IMR-90 (cell line): ENCODE results near the gene RFPL4A. TPM values are rescaled to one million over a fixed set of nuclear protein-coding genes. Genes with fewer than 3 reads are reported as not detected.

Experiments used
- ATAC-seq: fragments of 200-7000 bp; cut with Tn5 transposase; 2 replicates; pipeline ENCODE4 v1.9.1; 2020; ENCODE audit warnings: low read depth, mild to moderate bottlenecking, moderate library complexity
- BruUV-seq: library from RNA; stranded (reverse); fragments of 400-500 nt; replicated peaks from 2 replicates; lab custom pipeline; 2021; lab: Mats Ljungman, UMichigan
- CTCF ChIA-PET: fragments of 300-600 bp; formaldehyde crosslinking; extraction: SDS; loops from one replicate; lab custom pipeline; 2021; ENCODE audit warnings: antibody characterized with exemption; lab: Yijun Ruan, JAX
- POLR2A ChIA-PET: fragments of 300-600 bp; sonication (Branson Sonifier 250); formaldehyde crosslinking; loops from one replicate; lab custom pipeline; 2022; ENCODE audit warnings: antibody characterized with exemption; ENCODE audit not compliant: unreplicated experiment; lab: Charles Lee
- DNase-seq: peaks from one replicate; pipeline ENCODE4 v3.0.0; 2013
- H2AFZ ChIP-seq: replicated peaks from 2 replicates; pipeline ENCODE3; 2013; ENCODE audit warnings: low read length, mild to moderate bottlenecking; ENCODE audit not compliant: poor library complexity
- H2AK5ac ChIP-seq: 2 replicates; pipeline ENCODE4 v1.6.1; 2013; ENCODE audit warnings: low read depth, low read length, inconsistent platforms
- H2AK9ac ChIP-seq: replicated peaks from 2 replicates; pipeline ENCODE3; 2013; ENCODE audit warnings: mild to moderate bottlenecking, low read depth, low read length, moderate library complexity; ENCODE audit not compliant: poor library complexity
- H2BK120ac ChIP-seq: 2 replicates; pipeline ENCODE4 v1.6.1; 2013; ENCODE audit warnings: low read depth, low read length, inconsistent platforms
- H2BK15ac ChIP-seq: 3 replicates; pipeline ENCODE4 v1.6.1; 2013; ENCODE audit warnings: low read depth, low read length, inconsistent platforms
- H2BK20ac ChIP-seq: 2 replicates; pipeline ENCODE4 v1.6.1; 2013; ENCODE audit warnings: low read depth, mild to moderate bottlenecking, inconsistent platforms, low read length, moderate library complexity
- H2BK5ac ChIP-seq: 2 replicates; pipeline ENCODE4 v1.6.1; 2013; ENCODE audit warnings: mild to moderate bottlenecking, low read depth, low read length, inconsistent platforms; ENCODE audit not compliant: poor library complexity, severe bottlenecking
- H3K14ac ChIP-seq: replicated peaks from 2 replicates; pipeline ENCODE4 v1.6.1; 2013; ENCODE audit warnings: low read depth, low read length, inconsistent platforms
- H3K18ac ChIP-seq: 2 replicates; pipeline ENCODE4 v1.6.1; 2013; ENCODE audit warnings: low read depth, low read length, control low read depth
- H3K23ac ChIP-seq: 2 replicates; pipeline ENCODE4 v1.6.1; 2013; ENCODE audit warnings: low read depth, low read length, inconsistent platforms
- H3K27ac ChIP-seq: 2 replicates; pipeline ENCODE4 v1.5.1; 2013; ENCODE audit warnings: mild to moderate bottlenecking, control low read depth, low read length; ENCODE audit not compliant: insufficient read depth
- H3K27me3 ChIP-seq: 2 replicates; pipeline ENCODE4 v1.6.1; 2013; ENCODE audit warnings: low read length; ENCODE audit not compliant: control insufficient read depth, insufficient read depth
- H3K36me3 ChIP-seq: 2 replicates; pipeline ENCODE4 v1.6.1; 2013; ENCODE audit warnings: low read length, mixed read lengths; ENCODE audit not compliant: control insufficient read depth, insufficient read depth
- H3K4ac ChIP-seq: 2 replicates; pipeline ENCODE4 v1.6.1; 2013; ENCODE audit warnings: low read depth, low read length, inconsistent platforms
- H3K4me1 ChIP-seq: 2 replicates; pipeline ENCODE4 v1.6.1; 2013; ENCODE audit warnings: low read length, mixed read lengths; ENCODE audit not compliant: control insufficient read depth, insufficient read depth
- H3K4me2 ChIP-seq: 2 replicates; pipeline ENCODE4 v1.6.1; 2013; ENCODE audit warnings: low read depth, mild to moderate bottlenecking, control low read depth, low read length, moderate library complexity
- H3K4me3 ChIP-seq: 2 replicates; pipeline ENCODE4 v1.5.1; 2013; ENCODE audit warnings: low read depth, mild to moderate bottlenecking, control low read depth, low read length, moderate library complexity; ENCODE audit not compliant: insufficient read depth
- H3K56ac ChIP-seq: 2 replicates; pipeline ENCODE4 v1.6.1; 2013; ENCODE audit warnings: low read length, inconsistent platforms; ENCODE audit not compliant: insufficient read depth; ENCODE audit errors: extremely low read depth
- H3K79me1 ChIP-seq, 2 experiments: 2 replicates each; pipeline ENCODE4 v1.6.1; 2013; ENCODE audit warnings: low read length in 2 of 2, inconsistent platforms in 1 of 2, low read depth in 1 of 2
- H3K9ac ChIP-seq: 2 replicates; pipeline ENCODE4 v1.6.1; 2013; ENCODE audit warnings: low read depth, low read length, control low read depth
- H3K9me1 ChIP-seq: 2 replicates; pipeline ENCODE4 v1.6.1; 2013; ENCODE audit warnings: low read length, inconsistent platforms; ENCODE audit not compliant: insufficient read depth
- H3K9me3 ChIP-seq: 2 replicates; pipeline ENCODE4 v1.6.1; 2013; ENCODE audit warnings: low read length; ENCODE audit not compliant: control insufficient read depth, insufficient read depth
- H4K20me1 ChIP-seq: 2 replicates; pipeline ENCODE4 v1.6.1; 2013; ENCODE audit warnings: low read length, inconsistent platforms; ENCODE audit not compliant: insufficient read depth
- H4K5ac ChIP-seq: 2 replicates; pipeline ENCODE4 v1.6.1; 2013; ENCODE audit warnings: mild to moderate bottlenecking, low read depth, low read length, control low read depth
- H4K8ac ChIP-seq, 2 experiments: 2 replicates each; pipeline ENCODE4 v1.6.1; 2013; ENCODE audit warnings: low read depth in 2 of 2, low read length in 2 of 2, control low read depth in 1 of 2, inconsistent platforms in 1 of 2
- H4K91ac ChIP-seq: 2 replicates; pipeline ENCODE4 v1.6.1; 2013; ENCODE audit warnings: low read depth, low read length, inconsistent platforms; ENCODE audit not compliant: insufficient read depth
- BHLHE40 ChIP-seq: fragments of 150-350 bp; IDR thresholded peaks from 2 replicates; pipeline ENCODE4 v1.6.1; 2016; ENCODE audit warnings: mild to moderate bottlenecking, low read depth, low read length
- CEBPB ChIP-seq: IDR thresholded peaks from 2 replicates; pipeline ENCODE4 v1.6.1; 2012; ENCODE audit warnings: low read depth, low read length, improper control_type of control experiment
- CHD1 ChIP-seq: IDR thresholded peaks from 2 replicates; pipeline ENCODE4 v1.6.1; 2012; ENCODE audit warnings: low read depth, low read length, improper control_type of control experiment
- FOS ChIP-seq: fragments of 150-350 bp; IDR thresholded peaks from 2 replicates; pipeline ENCODE4 v1.6.1; 2016; ENCODE audit warnings: low read depth, low read length
- MAFK ChIP-seq: IDR thresholded peaks from 2 replicates; pipeline ENCODE4 v1.6.1; 2012; ENCODE audit warnings: low read depth, low read length, improper control_type of control experiment
- MAZ ChIP-seq: IDR thresholded peaks from 2 replicates; pipeline ENCODE4 v1.6.1; 2012; ENCODE audit warnings: low read depth, mild to moderate bottlenecking, low read length, improper control_type of control experiment, moderate library complexity, borderline replicate concordance
- MXI1 ChIP-seq: IDR thresholded peaks from 2 replicates; pipeline ENCODE4 v1.6.1; 2012; ENCODE audit warnings: low read depth, mild to moderate bottlenecking, low read length, moderate library complexity, borderline replicate concordance
- NFE2L2 ChIP-seq: fragments of 150-350 bp; IDR thresholded peaks from 2 replicates; pipeline ENCODE4 v1.6.1; 2016; ENCODE audit warnings: low read depth, mild to moderate bottlenecking, low read length
- POLR2A ChIP-seq: IDR thresholded peaks from 2 replicates; pipeline ENCODE4 v1.6.1; 2012; ENCODE audit warnings: mild to moderate bottlenecking, low read depth, low read length
- RAD21 ChIP-seq: IDR thresholded peaks from 2 replicates; pipeline ENCODE4 v1.6.1; 2012; ENCODE audit warnings: low read length, improper control_type of control experiment
- RCOR1 ChIP-seq: IDR thresholded peaks from 2 replicates; pipeline ENCODE4 v1.6.1; 2012; ENCODE audit warnings: mild to moderate bottlenecking, low read length, improper control_type of control experiment; ENCODE audit not compliant: insufficient replicate concordance
- RFX5 ChIP-seq: IDR thresholded peaks from 2 replicates; pipeline ENCODE4 v1.8.0; 2012; ENCODE audit warnings: low read depth, mild to moderate bottlenecking, low read length, moderate library complexity
- SMC3 ChIP-seq: fragments of 150-350 bp; IDR thresholded peaks from 2 replicates; pipeline ENCODE4 v1.6.1; 2016; ENCODE audit warnings: low read depth, mild to moderate bottlenecking, antibody characterized with exemption, low read length, moderate library complexity
- USF2 ChIP-seq: fragments of 150-350 bp; IDR thresholded peaks from 2 replicates; pipeline ENCODE4 v1.6.1; 2017; ENCODE audit warnings: mild to moderate bottlenecking, antibody characterized with exemption, low read length, low read depth
- WGBS, 2 experiments: methylation state at CpG; one replicate each; pipeline versions ENCODE4 v1.1.5 to v1.1.7; 2013; ENCODE audit warnings: missing lambda C conversion rate in 2 of 2; ENCODE audit not compliant: insufficient read length in 1 of 2; ENCODE audit errors: extremely low coverage in 2 of 2; 5-methylcytosine and 5-hydroxymethylcytosine counted together
- dilution Hi-C: fragments of 300-500 bp; cut with HindIII; formaldehyde crosslinking; loops from one replicate; pipeline ENCODE4 v1.14.3; 2018; ENCODE audit warnings: low sequenced_read_pairs; ENCODE audit not compliant: unreplicated experiment
- in situ Hi-C: fragments of 300-500 bp; cut with MboI; formaldehyde crosslinking; loops from 3 replicates; pipeline ENCODE4 v1.14.3; 2019; ENCODE audit warnings: low sequenced_read_pairs, inconsistent platforms, mixed read lengths
- intact Hi-C: fragments of 100-400 bp; cut with micrococcal nuclease; formaldehyde crosslinking; loops from 2 replicates; pipeline ENCODE4 v1.10.0; 2022
- polyA plus RNA-seq, 3 experiments: library from polyadenylated mRNA; depleted of rRNA; stranded (reverse); fragments of >200 nt; gene quantifications; 2 replicates each; pipeline ENCODE4 v1.2.3, GENCODE V29; 2012; ENCODE audit warnings: low replicate concordance in 1 of 3
- total RNA-seq: library from RNA; depleted of rRNA; stranded (reverse); fragments of >200 nt; gene quantifications from 2 replicates; pipeline ENCODE4 v1.2.3, GENCODE V29; 2012
- TF ChIP-seq, protein P1 (sequence below): fragments of 150-350 bp; IDR thresholded peaks from 2 replicates; pipeline ENCODE4 v1.6.1; 2016; ENCODE audit warnings: low read depth, mild to moderate bottlenecking, low read length, moderate library complexity, borderline replicate concordance
- TF ChIP-seq, protein P2 (sequence below): conservative IDR thresholded peaks from 2 replicates; pipeline ENCODE4 v1.5.1; 2012; ENCODE audit warnings: mild to moderate bottlenecking, low read depth, low read length, improper control_type of control experiment

RFPL4A gene
- total and polyA plus RNA-seq, 2 of the 4 experiments (the other 2 are of a cell fraction), result 0.07 TPM; not detected in 1

GRCh38 chr19:55720214-55720746, 38.6 kb upstream of the RFPL4A start:
- Histone ChIP-seq H3K9me1 (no peaks in the 10 kb centered on the region), H4K20me1 (no peaks in the 10 kb centered on the region), H2AK9ac (no peak overlapping the region), H3K27me3 (no peaks in the 10 kb centered on the region), H2BK20ac (no peak overlapping the region), H4K91ac (no peak overlapping the region), H2BK5ac (no peak overlapping the region), H3K9ac (no peak overlapping the region), H3K23ac (no peak overlapping the region), H3K4me1 (no peaks in the 10 kb centered on the region), H3K4ac (no peak overlapping the region), H4K5ac (no peak overlapping the region), H2AFZ (no peak overlapping the region), H3K14ac (no peak overlapping the region), H2AK5ac (no peak overlapping the region), H2BK15ac (no peak overlapping the region), H3K56ac (no peak overlapping the region), H3K79me1 (no peaks in the 10 kb centered on the region), H3K9me3 (peaks cover 11% of the 10 kb centered on the region; the same call in 1 of the 2 replicates), H3K27ac (no peak overlapping the region), H3K4me2 (no peak overlapping the region), H2BK120ac (no peak overlapping the region), H3K4me3 (no peak overlapping the region), H4K8ac (no peak overlapping the region), H3K18ac (no peak overlapping the region), H3K36me3 (no peaks in the 10 kb centered on the region)
- DNase-seq, result no peak
- intact Hi-C loops (no loop called here), in situ Hi-C loops (no loop called here), dilution Hi-C loops (no loop called here)
- CTCF ChIA-PET, result no interaction called here
- no TSS peak for BruUV-seq
- TF ChIP-seq BHLHE40 (no peak), NFE2L2 (no peak), CEBPB (no peak), RFX5 (no peak), USF2 (no peak), RCOR1 (no peak), CHD1 (no peak), SMC3 (no peak), FOS (no peak), MXI1 (no peak), MAZ (no peak), POLR2A (no peak), MAFK (no peak), RAD21 (no peak)
- TF ChIP-seq, protein P1, sequence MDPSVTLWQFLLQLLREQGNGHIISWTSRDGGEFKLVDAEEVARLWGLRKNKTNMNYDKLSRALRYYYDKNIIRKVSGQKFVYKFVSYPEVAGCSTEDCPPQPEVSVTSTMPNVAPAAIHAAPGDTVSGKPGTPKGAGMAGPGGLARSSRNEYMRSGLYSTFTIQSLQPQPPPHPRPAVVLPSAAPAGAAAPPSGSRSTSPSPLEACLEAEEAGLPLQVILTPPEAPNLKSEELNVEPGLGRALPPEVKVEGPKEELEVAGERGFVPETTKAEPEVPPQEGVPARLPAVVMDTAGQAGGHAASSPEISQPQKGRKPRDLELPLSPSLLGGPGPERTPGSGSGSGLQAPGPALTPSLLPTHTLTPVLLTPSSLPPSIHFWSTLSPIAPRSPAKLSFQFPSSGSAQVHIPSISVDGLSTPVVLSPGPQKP, result no peak
- TF ChIP-seq, protein P2, sequence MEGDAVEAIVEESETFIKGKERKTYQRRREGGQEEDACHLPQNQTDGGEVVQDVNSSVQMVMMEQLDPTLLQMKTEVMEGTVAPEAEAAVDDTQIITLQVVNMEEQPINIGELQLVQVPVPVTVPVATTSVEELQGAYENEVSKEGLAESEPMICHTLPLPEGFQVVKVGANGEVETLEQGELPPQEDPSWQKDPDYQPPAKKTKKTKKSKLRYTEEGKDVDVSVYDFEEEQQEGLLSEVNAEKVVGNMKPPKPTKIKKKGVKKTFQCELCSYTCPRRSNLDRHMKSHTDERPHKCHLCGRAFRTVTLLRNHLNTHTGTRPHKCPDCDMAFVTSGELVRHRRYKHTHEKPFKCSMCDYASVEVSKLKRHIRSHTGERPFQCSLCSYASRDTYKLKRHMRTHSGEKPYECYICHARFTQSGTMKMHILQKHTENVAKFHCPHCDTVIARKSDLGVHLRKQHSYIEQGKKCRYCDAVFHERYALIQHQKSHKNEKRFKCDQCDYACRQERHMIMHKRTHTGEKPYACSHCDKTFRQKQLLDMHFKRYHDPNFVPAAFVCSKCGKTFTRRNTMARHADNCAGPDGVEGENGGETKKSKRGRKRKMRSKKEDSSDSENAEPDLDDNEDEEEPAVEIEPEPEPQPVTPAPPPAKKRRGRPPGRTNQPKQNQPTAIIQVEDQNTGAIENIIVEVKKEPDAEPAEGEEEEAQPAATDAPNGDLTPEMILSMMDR, result no peak
- WGBS, 2 experiments, result no CpG with 5 or more reads among the region's 5 CpGs
- no peak for ATAC-seq
- POLR2A ChIA-PET, result no interaction called here
